Dendritic cell treated with granulocyte-macrophage colony-stimulating factor and Interleukin-4, amounts not matched to agents 40 ng/mL and 50 ng/mL, for 4 days (primary cell): Measurements from ENCODE around the gene MAML2.
A peak's percentile ranks its signal among the peaks of the same experiment; 100 is the strongest.

Experiments used
- H3K27ac Mint-ChIP-seq: one replicate; pipeline ENCODE4 v1.8.0; 2022; ENCODE audit warnings: mild to moderate bottlenecking, mixed read lengths
- H3K27me3 Mint-ChIP-seq: one replicate; pipeline ENCODE4 v1.8.0; 2022; ENCODE audit warnings: mild to moderate bottlenecking, mixed read lengths
- H3K36me3 Mint-ChIP-seq: one replicate; pipeline ENCODE4 v1.8.0; 2022; ENCODE audit warnings: low read depth, mixed read lengths
- H3K4me1 Mint-ChIP-seq: one replicate; pipeline ENCODE4 v1.8.0; 2022; ENCODE audit warnings: low read depth, mixed read lengths
- H3K4me3 Mint-ChIP-seq: one replicate; pipeline ENCODE4 v1.8.0; 2022; ENCODE audit warnings: mild to moderate bottlenecking, moderate library complexity, mixed read lengths
- H3K9me3 Mint-ChIP-seq: one replicate; pipeline ENCODE4 v1.8.0; 2022; ENCODE audit warnings: mixed read lengths
- intact Hi-C: fragments of 100-400 bp; cut with micrococcal nuclease; formaldehyde crosslinking; loops from one replicate; pipeline ENCODE4 v1.15.0; 2022

Gene MAML2

DNA sequence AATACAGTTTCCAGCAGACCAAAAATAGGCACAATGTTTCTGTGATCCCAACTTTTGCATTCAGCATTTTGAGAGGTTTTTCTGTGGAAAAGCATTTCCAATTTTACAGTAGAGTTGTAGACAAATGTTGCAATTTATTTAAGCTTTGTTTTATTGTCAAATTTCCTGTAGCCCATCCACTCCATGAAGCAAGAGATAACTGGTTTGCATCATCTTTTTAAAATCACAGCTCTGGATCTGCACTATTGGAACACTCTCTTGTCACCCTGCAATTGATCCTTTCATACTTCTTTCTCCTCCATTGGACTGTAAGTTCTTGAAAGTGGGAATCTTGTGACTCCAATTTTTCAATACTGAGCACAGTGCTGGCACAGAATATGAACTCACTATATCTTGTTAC lies 86.0 kb downstream of the MAML2 start:
- no peaks in the 10 kb centered on the region for H3K27me3 Mint-ChIP-seq
- peak overlapping the region; percentile 30 for H3K27ac Mint-ChIP-seq
- H3K36me3 Mint-ChIP-seq: no peaks in the 10 kb centered on the region
- intact Hi-C loops: no loop called here
- peaks cover 62% of the 10 kb centered on the region for H3K4me1 Mint-ChIP-seq
- no peaks in the 10 kb centered on the region for H3K9me3 Mint-ChIP-seq
- H3K4me3 Mint-ChIP-seq: no peak overlapping the region

DNA sequence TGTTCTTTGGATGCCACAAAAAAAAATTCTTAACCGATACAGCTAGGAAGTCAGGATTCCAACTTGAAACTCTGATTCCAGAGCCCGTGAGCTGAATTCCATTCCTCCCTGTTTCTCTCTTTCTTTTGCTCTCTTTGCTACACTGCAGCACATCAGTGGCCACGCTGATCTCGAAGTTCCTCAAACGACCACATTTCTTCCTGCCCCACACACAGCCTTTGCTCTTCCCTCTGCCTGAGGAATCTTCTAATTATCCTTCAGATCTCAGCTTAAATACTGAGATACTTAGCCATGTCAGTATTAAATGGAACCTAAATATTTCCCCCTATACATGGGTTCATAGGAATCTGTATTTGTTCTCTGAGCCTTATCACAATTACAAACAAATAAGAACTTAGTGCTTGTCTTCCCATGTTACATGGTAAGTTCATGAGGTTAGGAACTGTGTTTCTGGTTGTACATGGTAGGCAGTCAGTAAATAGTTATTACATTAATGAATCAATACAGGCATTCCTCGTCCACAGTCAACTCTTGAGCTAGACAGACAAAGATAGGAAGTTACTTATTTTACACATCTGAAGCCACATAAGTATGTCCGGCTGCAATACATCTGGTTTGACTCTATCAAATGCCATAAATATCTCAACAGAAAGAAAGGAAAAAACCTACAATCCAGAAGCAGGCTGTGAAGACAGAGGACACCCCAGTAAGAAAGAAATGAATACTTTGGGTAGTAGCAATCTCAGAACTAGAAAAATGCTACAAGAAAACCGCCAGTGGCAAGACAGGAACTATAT lies 86.6 kb downstream of the MAML2 start:
- intact Hi-C loops: no loop called here
- Mint-ChIP-seq H3K27me3 (no peaks in the 10 kb centered on the region), H3K9me3 (no peaks in the 10 kb centered on the region), H3K36me3 (no peaks in the 10 kb centered on the region), H3K27ac (peak overlapping the region; percentile 5), H3K4me1 (peaks cover 62% of the 10 kb centered on the region), H3K4me3 (peak overlapping the region; percentile 1)

DNA sequence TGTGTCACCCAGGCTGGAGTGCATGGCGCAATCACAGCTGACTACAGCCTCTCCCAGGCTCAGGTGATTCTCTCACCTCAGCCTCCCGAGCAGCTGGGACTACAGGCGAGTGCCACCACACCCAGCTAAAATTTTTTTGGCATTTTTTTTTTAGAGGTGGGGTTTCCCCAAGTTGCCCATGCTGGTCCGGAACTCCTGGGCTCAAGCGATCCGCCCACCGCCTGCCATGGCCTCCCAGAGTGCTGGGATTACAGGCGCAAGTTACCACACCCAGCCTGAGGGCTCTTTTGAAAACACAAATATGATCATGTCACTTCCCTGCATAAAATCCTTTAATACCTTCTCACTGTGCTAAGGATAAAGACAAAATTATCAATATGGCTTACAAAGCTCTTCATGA lies 88.1 kb downstream of the MAML2 start:
- no peaks in the 10 kb centered on the region for H3K9me3 Mint-ChIP-seq
- intact Hi-C loops: no loop called here
- peaks cover 55% of the 10 kb centered on the region for H3K4me1 Mint-ChIP-seq
- no peaks in the 10 kb centered on the region for H3K36me3 Mint-ChIP-seq
- no peak overlapping the region for H3K27ac Mint-ChIP-seq
- H3K4me3 Mint-ChIP-seq: no peak overlapping the region
- H3K27me3 Mint-ChIP-seq: no peaks in the 10 kb centered on the region

DNA sequence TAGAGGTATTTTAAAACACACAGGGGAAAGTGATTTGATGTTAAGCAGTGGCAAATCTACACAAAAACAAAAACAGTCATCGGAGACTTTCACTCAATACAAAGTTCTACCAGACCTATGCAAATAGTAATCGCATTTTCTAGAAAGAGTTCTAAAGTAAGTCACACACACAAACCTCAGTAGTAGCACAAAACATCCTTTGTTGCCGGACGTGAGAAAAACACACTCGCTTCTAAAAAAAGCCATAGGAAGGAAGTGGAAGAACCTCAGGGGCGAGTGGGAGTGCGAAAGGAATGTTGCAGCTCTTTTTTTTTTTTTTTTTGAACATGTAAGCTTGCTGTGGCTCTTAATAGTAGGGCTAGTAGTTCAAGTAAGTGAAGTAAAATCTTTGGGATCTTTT lies 88.9 kb downstream of the MAML2 start:
- H3K4me1 Mint-ChIP-seq: peaks cover 53% of the 10 kb centered on the region
- H3K9me3 Mint-ChIP-seq: no peaks in the 10 kb centered on the region
- H3K36me3 Mint-ChIP-seq: no peaks in the 10 kb centered on the region
- peak overlapping the region; percentile 42 for H3K4me3 Mint-ChIP-seq
- H3K27me3 Mint-ChIP-seq: no peaks in the 10 kb centered on the region
- intact Hi-C loops: no loop called here
- no peak overlapping the region for H3K27ac Mint-ChIP-seq

DNA sequence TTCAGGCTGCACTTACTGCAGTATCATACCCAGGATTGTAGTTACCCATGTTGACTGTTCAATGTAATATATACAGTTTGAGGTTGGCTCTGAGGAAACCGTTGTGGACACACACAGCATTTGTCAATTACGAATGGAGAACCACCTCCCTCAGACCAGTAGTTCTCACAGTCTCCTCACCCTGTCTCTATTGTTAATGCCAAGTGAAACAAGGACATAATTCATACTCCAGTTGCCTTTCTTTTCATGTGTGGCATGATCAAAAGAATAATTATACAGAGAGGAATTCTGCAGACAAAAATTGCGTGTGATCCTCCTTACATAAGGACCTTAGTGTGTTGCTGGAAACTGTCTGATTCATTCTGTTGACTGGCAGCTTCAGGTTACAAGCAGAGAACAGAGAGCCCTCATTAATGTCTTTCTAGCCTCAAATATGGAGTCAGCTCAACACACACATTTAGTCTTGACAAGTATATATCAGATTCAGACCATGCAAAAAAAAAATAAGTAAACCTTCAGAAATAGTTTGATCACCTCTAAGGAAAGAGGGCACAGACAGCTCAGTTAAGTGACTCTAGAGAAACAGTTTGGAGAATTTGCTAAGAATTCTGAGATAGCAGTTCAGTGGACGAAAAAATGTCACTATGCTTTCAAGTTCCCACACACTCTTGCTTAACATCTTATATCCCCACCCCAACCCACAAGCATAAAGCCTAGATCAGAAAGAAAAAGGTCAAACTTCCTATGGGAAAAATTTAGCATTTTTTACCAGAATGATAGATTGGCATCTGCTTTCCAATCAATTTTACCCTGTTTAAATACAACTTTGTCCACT lies 96.1 kb downstream of the MAML2 start:
- Mint-ChIP-seq H3K27me3 (no peaks in the 10 kb centered on the region), H3K36me3 (no peaks in the 10 kb centered on the region), H3K4me3 (no peak overlapping the region), H3K9me3 (no peaks in the 10 kb centered on the region), H3K27ac (no peak overlapping the region), H3K4me1 (peaks cover 39% of the 10 kb centered on the region)
- intact Hi-C loops: loop anchor here (10.0 kb wide), 1 partner anchor 192 kb away; no protein-coding TSS in a partner anchor

DNA sequence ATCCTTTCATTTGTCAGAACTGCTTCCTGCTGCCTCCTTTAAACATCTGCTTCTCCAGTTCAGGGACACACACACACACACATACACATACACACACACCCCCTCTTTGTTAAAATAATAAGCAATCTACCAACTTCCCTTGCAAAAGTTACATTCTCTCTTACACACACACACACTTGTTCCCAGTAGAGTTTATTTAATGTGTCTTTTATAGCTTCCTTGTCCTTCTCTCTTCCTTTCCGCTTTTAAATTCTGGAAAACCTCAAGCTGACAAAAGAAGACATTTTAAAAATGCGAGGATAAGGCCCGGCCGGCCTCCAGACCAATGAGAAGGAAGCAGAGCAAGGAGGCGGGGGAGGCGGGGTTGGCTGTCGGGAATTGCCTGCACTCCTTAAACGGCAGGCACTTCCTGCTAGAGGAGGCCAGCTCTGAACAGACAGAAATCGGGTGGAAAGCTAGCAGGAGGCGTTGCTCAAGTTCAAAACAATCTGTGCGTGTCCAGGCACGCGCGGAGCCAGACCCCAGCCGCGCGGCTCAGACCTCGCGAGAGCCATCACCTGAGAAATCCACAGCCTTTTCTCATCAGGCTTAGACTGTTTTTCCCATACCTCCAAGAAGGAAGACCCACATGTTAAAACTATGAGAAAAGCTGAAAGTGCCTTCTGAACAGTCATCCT lies 99.9 kb downstream of the MAML2 start:
- peaks cover 39% of the 10 kb centered on the region for H3K4me1 Mint-ChIP-seq
- intact Hi-C loops: loop anchor here (5.0 to 10.0 kb wide), 3 partner anchors 99 to 188 kb away; partner anchors contain the start of genes JRKL and MAML2
- H3K9me3 Mint-ChIP-seq: no peaks in the 10 kb centered on the region
- no peaks in the 10 kb centered on the region for H3K36me3 Mint-ChIP-seq
- H3K27me3 Mint-ChIP-seq: no peaks in the 10 kb centered on the region
- H3K27ac Mint-ChIP-seq: peak overlapping the region; percentile 83
- peak overlapping the region; percentile 76 for H3K4me3 Mint-ChIP-seq

DNA sequence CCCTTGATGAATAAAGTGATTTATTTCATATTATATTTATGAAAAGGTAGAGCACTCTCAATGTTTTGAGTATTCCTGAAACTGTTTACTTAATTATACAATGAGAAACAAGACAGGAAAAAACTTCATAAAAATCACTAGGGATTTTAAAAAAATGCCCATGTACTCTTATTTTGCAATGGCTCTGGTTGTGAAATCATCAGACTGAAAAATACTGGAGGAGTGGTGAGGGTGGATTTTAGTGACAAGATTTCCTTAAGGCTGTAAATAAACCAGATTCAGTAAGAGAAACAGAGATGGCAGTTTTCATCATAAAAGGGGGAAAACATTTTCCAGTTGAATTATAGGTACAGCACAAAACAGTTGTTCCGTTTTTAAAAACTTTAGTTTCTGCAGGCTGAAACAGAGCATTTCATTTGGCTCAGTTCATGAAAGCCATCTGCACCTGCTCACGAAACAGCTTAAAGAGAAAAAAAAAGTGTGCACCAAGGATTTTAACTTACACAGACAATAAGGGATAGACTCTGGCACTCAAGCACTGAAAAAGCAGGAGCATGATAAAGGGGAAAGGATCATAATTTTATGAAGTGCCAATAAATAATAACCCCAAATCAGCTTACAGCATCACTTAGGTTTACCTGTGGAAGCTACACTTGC lies 100.7 kb downstream of the MAML2 start:
- H3K27me3 Mint-ChIP-seq: no peaks in the 10 kb centered on the region
- H3K36me3 Mint-ChIP-seq: no peaks in the 10 kb centered on the region
- intact Hi-C loops: loop anchor here (5.0 to 10.0 kb wide), 3 partner anchors 100 to 188 kb away; partner anchors contain the start of genes JRKL and MAML2
- H3K27ac Mint-ChIP-seq: peak overlapping the region; percentile 83
- H3K4me3 Mint-ChIP-seq: no peak overlapping the region
- no peaks in the 10 kb centered on the region for H3K9me3 Mint-ChIP-seq
- peaks cover 33% of the 10 kb centered on the region for H3K4me1 Mint-ChIP-seq

DNA sequence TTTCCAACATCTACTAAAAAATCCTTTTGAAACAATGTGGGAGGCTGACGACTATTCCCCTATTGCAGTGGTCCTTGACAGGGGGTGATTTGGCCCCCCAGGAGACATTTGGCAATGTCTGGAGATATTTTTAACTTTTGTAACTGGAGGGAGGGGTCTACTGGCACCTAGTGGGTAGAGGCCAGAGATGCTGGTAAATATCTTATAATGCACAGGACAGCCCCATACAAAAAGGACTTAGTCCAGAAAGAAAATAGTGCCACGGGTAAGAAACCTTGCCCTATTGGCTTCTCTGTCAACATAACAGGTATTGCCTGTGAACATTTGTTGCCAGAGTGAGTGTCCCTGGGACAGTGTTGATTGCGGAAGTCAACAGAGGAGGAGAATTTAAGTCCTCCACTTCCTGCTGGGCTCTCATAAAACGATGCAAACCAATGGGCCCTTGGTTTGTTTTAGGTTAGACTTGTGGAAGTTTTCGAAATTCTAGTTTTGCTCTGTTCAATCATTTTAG lies 101.6 kb downstream of the MAML2 start:
- Mint-ChIP-seq H3K27ac (no peak overlapping the region), H3K4me3 (no peak overlapping the region), H3K36me3 (no peaks in the 10 kb centered on the region), H3K4me1 (peaks cover 24% of the 10 kb centered on the region), H3K9me3 (no peaks in the 10 kb centered on the region), H3K27me3 (no peaks in the 10 kb centered on the region)
- intact Hi-C loops: loop anchor here (5.0 to 10.0 kb wide), 3 partner anchors 101 to 187 kb away; partner anchors contain the start of genes JRKL and MAML2

DNA sequence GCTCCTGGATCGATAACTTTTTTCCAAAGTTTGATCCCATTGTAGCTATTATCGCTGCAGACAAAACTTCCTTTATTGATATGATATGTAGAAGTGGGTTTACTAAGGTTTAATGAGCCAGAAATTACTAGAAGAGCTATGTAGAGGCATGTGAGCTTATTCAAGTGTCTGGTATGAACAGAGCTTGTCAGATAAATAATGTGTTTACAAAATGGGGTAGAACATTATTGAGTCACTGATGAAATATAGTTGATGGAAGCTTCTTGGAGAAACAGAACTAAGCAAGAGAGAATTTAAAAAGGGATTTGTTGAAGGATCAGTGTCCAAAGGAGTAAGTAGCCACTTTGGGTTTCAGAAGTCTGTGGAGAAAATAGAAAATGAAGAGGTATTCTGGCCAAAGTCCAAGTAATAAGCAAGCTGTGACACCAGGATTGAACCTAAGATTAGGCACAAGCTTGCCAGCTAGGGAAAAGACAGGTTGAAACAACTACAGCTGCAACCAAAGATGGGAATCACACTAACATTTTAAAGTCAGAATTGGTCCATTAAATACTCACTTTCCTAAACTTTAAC lies 104.3 kb downstream of the MAML2 start:
- Mint-ChIP-seq H3K4me3 (no peak overlapping the region), H3K4me1 (peaks cover 26% of the 10 kb centered on the region), H3K9me3 (no peaks in the 10 kb centered on the region), H3K27ac (no peak overlapping the region), H3K36me3 (no peaks in the 10 kb centered on the region), H3K27me3 (no peaks in the 10 kb centered on the region)
- intact Hi-C loops: no loop called here

DNA sequence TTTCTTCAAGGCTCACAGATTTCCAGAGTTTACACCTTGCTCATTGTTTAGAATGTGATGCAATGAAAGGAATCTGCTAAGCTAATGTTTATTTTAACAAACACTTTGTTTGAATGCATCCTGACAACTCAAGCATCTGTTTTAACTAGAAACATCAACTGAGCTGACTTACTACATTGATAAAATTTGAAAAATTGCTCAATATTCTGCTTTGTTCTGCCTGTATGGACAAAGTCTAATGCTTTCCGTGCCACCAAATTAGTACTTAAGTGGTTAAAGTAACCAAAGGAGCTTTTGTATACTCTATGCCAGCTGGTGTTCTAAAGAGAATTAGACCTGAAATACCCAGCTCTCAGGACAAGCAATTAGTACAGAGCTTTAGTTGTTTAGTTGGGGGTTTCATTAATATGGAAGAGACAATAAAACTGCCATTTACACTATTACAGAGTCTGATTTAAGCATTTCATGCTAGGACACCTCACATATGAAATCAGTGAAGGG lies 105.2 kb downstream of the MAML2 start:
- no peak overlapping the region for H3K4me3 Mint-ChIP-seq
- H3K36me3 Mint-ChIP-seq: no peaks in the 10 kb centered on the region
- intact Hi-C loops: no loop called here
- no peaks in the 10 kb centered on the region for H3K9me3 Mint-ChIP-seq
- peaks cover 22% of the 10 kb centered on the region for H3K4me1 Mint-ChIP-seq
- H3K27ac Mint-ChIP-seq: no peak overlapping the region
- no peaks in the 10 kb centered on the region for H3K27me3 Mint-ChIP-seq

DNA sequence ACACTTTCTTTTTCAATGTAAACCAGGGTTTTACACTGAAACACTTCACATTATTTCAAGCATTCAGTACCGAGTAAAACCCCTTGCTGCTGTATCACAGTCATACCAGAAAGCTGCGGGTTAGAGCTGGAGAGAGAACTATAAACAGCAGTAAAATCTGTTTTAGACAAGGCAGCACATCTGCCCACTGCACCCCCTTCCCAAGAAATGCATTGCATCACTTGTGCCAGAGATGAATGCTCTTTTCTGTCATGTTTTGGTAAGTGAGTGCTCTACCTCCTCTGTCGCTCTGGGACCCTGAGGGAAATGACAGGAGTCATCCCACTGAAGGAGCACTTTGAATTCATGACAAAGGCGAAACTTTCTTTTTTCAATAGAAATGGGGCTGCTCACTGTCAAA lies 107.2 kb downstream of the MAML2 start:
- Mint-ChIP-seq H3K36me3 (no peaks in the 10 kb centered on the region), H3K4me3 (no peak overlapping the region), H3K4me1 (peaks cover 35% of the 10 kb centered on the region), H3K27ac (no peak overlapping the region), H3K27me3 (no peaks in the 10 kb centered on the region), H3K9me3 (no peaks in the 10 kb centered on the region)
- intact Hi-C loops: no loop called here

DNA sequence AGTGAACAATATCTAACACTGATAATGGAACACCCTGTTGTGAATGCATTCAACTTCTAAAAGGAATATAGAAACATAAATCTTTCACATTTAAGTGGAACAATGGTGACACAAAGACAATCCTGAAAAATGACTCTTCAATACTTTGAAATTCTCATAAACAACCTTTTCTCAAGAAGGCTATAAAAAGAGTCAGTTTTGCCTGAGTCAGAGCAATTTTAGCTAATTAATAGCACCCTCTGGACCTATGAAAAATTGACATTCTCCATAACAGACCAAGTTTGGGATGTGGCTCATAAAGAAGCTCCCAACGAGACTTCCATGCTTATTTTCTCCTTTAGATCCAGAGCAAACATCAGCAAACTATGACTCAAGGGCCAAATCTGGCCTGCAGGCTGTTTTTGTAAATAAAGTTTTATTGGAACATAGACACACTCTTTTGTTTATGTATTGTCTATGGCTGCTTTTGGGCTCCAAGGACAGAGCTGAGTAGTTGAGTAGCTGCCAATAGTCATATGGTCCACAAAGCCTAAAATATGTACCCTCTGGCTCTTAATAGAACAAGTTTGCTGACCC lies 108.0 kb downstream of the MAML2 start:
- intact Hi-C loops: no loop called here
- Mint-ChIP-seq H3K36me3 (no peaks in the 10 kb centered on the region), H3K4me3 (no peak overlapping the region), H3K27me3 (no peaks in the 10 kb centered on the region), H3K27ac (no peak overlapping the region), H3K9me3 (no peaks in the 10 kb centered on the region), H3K4me1 (peaks cover 38% of the 10 kb centered on the region)

DNA sequence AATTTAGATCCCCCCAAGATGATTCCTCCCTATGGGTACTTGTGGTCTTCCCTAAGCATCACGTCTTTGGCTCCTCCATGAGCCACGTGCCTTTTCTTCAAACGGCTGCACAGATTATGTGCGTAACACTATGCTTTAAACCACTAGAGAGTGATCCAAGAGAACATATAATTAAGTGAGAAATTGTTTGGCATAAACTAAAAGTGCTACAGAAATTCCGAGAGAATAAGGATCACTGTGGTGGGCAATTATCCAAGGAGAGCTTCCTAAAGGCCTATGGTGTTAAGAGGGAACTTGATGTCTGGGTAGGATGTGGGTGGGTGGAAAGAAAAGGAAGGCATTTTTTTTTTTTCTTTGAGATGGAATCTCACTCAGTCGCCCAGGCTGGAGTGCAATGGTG lies 110.9 kb downstream of the MAML2 start:
- Mint-ChIP-seq H3K4me1 (peaks cover 58% of the 10 kb centered on the region), H3K9me3 (no peaks in the 10 kb centered on the region), H3K27me3 (no peaks in the 10 kb centered on the region), H3K36me3 (no peaks in the 10 kb centered on the region), H3K27ac (no peak overlapping the region), H3K4me3 (no peak overlapping the region)
- intact Hi-C loops: no loop called here
